ENCODE data around the gene RASA2.
"Not testable (repeated sequence)": the region's sequence is repeated elsewhere in the genome, so short reads cannot be mapped to it uniquely, and the experiment has no call there.

The RASA2 gene

GRCh38 chr3:141457624-141458236 lies 29.1 kb upstream of the RASA2 start:
- no peak for DNase-seq

GRCh38 chr3:141459008-141459407 lies 27.8 kb upstream of the RASA2 start:
- DNase-seq: no peak

- DNase-seq: peak; percentile 84 to 88
Measured at GRCh38 chr3:141460097-141460704, 26.6 kb upstream of the RASA2 start.

- no peak for DNase-seq
Measured at GRCh38 chr3:141462176-141462859, 24.5 kb upstream of the RASA2 start.

- no peak for DNase-seq
Measured at GRCh38 chr3:141465221-141465620, 21.6 kb upstream of the RASA2 start.

GRCh38 chr3:141466633-141467169 lies 20.1 kb upstream of the RASA2 start:
- no peak for DNase-seq

GRCh38 chr3:141469720-141470119 lies 17.1 kb upstream of the RASA2 start:
- DNase-seq: no peak

GRCh38 chr3:141471160-141471559 lies 15.7 kb upstream of the RASA2 start:
- no peak for DNase-seq

GRCh38 chr3:141476033-141476432 lies 10.8 kb upstream of the RASA2 start:
- no peak for DNase-seq

- DNase-seq: peak in 1 of 2 experiments; percentile 31
Measured at GRCh38 chr3:141477224-141477623, 9.6 kb upstream of the RASA2 start.

- DNase-seq: no peak
Measured at GRCh38 chr3:141478139-141478538, 8.7 kb upstream of the RASA2 start.

- DNase-seq: not testable (repeated sequence)
Measured at GRCh38 chr3:141478840-141479239, 8.0 kb upstream of the RASA2 start.

GRCh38 chr3:141482245-141482922 lies 4.4 kb upstream of the RASA2 start:
- DNase-seq: no peak

- no peak for DNase-seq
Measured at GRCh38 chr3:141484701-141485287, 2.0 kb upstream of the RASA2 start.

- DNase-seq: no peak
Measured at GRCh38 chr3:141485641-141486495, 959 bp upstream of the RASA2 start.

GRCh38 chr3:141486496-141486745 lies 406 bp upstream of the RASA2 start:
- no peak for DNase-seq

GRCh38 chr3:141487521-141488252 lies 860 bp downstream of the RASA2 start:
- peak; percentile 44 to 63 for DNase-seq

- no peak for DNase-seq
Measured at GRCh38 chr3:141489203-141489602, 2.4 kb downstream of the RASA2 start.

- no peak for DNase-seq
Measured at GRCh38 chr3:141491081-141491480, 4.3 kb downstream of the RASA2 start.

GRCh38 chr3:141491929-141492328 lies 5.1 kb downstream of the RASA2 start:
- no peak for DNase-seq

GRCh38 chr3:141493184-141493583 lies 6.4 kb downstream of the RASA2 start:
- DNase-seq: no peak

GRCh38 chr3:141497589-141497988 lies 10.8 kb downstream of the RASA2 start:
- DNase-seq: not testable (repeated sequence)

All from NCI-H446 (cell line).